Measurements from ENCODE around the gene CCL3. TPM values are rescaled to one million over a fixed set of nuclear protein-coding genes. Genes with fewer than 3 reads are reported as not detected.
"Not testable (repeated sequence)": the region's sequence is repeated elsewhere in the genome, so short reads cannot be mapped to it uniquely, and the experiment has no call there.

The CCL3 gene
- total RNA-seq, 1 donor from 2014 or later = not detected

DNA sequence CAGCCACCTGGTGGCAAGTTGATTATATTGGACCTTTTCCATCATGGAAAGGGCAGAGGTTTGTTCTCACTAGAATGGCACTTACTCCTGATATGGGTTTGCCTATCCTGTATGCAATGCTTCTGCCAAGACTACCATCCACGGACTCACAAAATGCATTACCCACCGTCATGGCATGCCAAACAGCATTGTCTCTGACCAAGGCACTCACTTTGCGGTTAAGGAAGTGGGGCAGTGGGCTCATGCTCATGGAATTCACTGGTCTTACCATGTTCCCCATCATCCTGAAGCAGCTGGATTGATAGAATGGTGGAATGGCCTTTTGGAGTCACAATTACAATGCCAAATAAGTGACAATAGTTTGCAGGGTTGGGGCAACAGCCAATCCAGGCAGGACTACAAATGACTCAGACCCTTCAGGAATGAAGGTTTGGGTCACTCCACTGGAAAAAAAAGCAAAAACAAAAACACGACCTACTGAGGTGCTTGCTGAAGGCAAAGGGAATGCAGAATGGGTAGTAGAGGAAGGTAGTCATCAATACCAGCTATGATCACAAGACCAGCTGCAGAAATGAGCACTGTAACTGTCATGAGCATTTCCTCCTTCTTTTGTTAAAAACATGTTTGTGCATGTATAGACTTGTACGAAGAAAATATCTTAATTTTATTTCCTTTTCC is 25.2 kb upstream of the CCL3 start:
- not testable (repeated sequence) for ATAC-seq

DNA sequence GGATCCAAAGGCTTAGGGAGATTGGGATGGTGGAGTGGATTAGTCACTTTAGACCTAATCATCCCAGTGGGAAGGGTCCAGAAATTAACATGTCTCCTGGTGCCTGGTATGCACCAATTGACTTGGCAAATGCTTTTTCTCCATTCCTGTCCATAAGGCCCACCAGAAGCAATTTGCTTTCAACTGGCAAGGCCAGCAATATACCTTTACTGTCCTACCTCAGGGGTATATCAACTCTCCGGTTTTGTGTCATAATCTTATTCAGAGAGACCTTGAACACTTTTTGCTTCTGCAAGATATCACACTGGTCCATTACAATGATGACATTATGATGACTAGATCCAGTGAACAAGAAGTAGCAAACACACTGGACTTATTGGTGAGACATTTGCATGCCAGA is 23.2 kb upstream of the CCL3 start:
- not testable (repeated sequence) for ATAC-seq

DNA sequence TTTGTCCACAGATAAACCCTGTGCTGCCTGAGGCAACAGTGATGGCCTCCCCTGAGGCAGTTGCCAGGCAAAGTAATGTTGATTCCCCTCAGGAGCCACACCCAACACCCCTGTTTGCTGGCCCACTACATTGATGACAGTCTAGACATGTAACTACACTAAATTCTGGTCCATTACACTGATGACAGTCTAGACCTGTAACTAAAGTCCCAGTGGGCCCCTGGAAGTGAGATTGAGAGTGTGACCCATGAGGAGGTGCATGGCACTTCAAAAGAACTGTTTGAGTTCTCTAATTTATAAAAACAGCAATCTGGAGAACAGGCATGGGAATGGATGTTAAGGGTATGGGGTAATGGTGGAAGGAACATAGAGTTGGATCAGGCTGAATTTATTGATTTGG is 22.6 kb upstream of the CCL3 start:
- ATAC-seq = no peak

GRCh38 chr17:36111068-36111490 is 21.1 kb upstream of the CCL3 start:
- ATAC-seq = no peak

DNA sequence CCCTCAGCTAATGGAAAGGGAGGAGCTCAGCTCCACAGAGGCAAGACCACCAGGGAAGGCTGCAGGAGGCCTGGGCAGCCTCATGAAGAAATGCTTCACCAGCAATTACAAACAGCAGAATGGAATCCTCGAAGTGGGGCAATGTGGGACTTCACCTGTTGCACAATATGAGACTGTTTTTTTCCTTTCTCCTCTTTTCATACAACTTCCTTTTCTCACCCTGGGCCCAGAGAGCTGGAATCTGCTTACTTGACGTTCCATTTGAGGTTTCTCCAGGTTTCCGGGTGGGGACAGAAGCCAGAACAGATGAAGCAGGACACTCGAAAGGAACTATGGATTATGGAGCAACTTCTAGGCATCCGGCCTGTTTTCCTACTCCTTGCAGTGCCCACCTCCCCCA is 18.3 kb upstream of the CCL3 start:
- ATAC-seq = not testable (repeated sequence)

DNA sequence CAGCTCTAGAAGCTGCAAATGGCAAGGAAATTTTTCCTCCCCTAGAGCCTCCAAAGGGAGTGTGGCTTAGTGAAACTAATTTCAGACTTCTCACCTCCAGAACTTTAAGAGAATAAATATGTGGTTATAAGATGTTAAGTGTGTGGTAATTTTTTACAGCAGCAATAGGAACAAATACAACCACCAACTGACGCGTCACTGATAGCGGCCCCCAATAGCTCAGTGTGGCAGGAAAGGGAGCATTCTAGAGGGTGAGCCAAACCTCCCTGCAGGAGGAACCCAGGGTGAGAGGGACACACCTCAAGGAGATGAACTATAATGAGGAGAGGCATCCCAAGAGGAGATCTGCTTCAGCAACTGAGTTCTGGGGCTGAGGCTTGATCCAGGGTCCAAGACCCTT is 17.7 kb upstream of the CCL3 start:
- no peak for ATAC-seq

DNA sequence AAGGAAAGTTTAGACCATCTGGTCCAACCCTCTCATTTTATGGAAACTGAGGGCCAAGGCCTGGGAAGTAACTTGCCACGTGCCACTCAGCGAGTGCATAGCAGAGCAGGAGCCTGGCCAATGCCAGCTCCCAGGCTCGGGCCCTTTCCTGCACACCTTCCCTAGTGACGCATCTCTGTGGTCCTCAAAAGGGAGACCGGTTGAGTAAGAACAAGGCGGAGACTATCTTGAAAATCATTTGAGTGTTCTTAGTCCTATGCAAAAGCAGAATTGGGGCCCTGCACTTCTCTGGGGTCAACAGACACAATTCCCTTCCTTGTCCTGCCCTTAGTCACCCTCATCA is 16.5 kb upstream of the CCL3 start:
- ATAC-seq = no peak

GRCh38 chr17:36105781-36106492 is 16.0 kb upstream of the CCL3 start:
- ATAC-seq = no peak

DNA sequence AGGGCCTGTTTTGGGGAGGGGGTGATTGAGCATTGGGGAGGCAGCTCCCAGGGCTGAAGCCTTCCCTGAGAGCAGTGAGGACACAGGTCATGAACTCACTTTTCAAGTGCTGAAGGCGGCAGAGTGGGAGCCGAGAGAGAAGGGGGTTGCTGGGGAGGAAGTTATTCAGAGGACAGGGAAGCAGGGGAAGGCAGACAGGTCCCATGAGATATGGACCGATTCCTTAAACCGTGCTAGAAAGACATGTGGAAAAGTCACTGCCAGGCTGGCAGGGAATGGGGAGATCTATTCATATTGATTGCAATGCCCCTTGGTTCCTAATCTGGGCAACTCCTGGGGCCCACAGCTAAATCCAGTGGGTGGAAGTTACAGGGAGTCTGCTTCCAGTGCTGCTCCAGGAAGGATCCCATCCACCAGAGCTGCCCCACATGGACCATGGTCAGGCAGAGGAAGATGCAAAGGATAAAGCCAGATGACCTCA is 14.8 kb upstream of the CCL3 start:
- no peak for ATAC-seq

- not testable (repeated sequence) for ATAC-seq
Observed at GRCh38 chr17:36104246-36104645, 14.3 kb upstream of the CCL3 start.

DNA sequence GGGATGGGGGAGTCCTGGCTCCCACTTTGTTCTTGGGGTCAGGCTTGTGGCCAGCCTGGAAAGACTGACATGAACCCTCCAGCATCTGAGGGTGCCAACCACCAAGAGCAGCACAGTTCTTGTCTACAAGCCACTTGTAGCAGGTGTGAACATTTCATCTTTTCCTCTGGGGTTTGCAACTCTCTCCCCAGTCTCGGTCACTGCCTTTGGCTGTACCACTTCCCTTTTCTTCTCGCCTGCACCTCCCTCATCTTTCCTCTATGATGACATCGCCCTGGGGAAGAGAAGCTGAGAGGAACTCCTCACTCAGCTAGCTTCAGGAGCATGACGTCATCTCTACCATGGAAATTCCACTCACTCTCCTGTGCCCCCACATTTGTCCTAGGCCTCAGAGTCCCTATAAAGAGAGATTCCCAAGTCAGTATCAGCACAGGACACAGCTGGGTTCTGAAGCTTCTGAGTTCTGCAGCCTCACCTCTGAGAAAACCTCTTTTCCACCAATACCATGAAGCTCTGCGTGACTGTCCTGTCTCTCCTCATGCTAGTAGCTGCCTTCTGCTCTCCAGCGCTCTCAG is 13.5 kb upstream of the CCL3 start, which contains the start of gene CCL4:
CCL4 (plus strand) TSS at position 427 of the 575 bp plus-strand sequence; CDS start at position 506, 79 bp downstream.
- peak; percentile 63 for ATAC-seq

DNA sequence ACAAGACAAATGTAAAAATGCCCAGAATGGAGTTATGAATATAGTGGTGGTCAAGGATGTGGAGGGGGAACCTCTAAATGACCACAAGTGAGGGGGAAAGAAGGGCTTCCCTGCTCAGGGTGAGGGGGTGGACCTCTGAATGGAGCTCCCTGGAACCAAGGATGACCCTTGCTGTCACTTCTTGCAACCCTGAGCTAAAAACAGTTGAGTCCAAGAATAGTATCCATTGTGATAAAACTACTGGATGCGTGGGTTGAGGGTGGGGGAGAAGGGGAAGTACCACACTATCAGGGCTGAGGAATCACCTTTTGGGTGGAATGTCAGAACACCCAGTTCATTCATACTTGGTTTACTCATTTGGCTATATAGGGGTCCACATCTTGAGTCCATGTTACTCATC is 9.1 kb upstream of the CCL3 start:
- not testable (repeated sequence) for ATAC-seq

- no peak for ATAC-seq
Observed at GRCh38 chr17:36095992-36096391, 6.0 kb upstream of the CCL3 start.

- no peak for ATAC-seq
Observed at GRCh38 chr17:36094746-36095145, 4.8 kb upstream of the CCL3 start.

- ATAC-seq = no peak
Observed at GRCh38 chr17:36094232-36094631, 4.3 kb upstream of the CCL3 start.

- ATAC-seq = not testable (repeated sequence)
Observed at GRCh38 chr17:36092715-36093114, 2.8 kb upstream of the CCL3 start.

DNA sequence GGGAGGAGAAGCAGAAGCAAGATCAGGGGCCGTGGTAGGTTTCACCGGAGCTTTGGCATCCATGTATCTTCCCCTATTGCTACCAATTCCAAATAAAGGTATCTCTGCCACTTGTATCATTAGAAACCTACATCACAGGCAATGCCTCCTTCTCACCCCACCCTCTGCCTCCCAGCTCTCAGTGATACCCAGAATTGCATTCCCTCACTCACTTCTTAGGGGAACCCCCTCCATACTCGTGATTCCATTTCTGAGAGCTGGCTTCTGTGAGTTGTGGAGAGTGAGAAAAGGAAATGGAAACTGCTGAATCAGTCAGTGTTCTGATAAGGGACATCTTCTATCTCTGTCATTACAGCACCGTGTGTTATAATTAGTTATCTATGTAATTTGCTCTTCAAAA is 2.3 kb upstream of the CCL3 start:
- no peak for ATAC-seq

DNA sequence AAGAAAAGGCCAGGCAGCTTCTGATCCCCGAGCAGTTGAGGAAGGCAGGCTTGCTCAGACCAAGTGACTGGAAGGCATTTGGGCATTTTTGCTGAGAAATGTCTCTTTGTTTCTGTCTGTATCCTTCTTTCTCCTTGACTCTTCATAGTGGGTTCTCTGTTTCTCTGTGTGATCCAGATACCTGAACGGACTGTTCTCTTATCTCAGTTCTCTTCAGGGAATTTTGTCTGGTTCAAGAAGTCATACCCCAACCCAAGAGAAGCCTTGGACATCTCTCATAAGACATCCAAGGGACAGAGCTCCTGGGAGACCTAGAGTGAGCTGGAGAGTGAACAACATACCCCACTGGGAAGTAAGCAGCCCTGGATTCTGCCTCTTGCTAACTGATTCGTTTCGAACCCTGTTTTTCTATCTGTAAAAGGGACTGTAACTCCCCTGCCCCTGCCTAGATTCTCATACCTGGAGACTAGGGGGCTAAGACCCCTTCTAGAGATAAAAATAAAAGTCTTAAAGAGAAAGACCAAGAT is 541 bp downstream of the CCL3 start:
- ATAC-seq = peak; percentile 23

DNA sequence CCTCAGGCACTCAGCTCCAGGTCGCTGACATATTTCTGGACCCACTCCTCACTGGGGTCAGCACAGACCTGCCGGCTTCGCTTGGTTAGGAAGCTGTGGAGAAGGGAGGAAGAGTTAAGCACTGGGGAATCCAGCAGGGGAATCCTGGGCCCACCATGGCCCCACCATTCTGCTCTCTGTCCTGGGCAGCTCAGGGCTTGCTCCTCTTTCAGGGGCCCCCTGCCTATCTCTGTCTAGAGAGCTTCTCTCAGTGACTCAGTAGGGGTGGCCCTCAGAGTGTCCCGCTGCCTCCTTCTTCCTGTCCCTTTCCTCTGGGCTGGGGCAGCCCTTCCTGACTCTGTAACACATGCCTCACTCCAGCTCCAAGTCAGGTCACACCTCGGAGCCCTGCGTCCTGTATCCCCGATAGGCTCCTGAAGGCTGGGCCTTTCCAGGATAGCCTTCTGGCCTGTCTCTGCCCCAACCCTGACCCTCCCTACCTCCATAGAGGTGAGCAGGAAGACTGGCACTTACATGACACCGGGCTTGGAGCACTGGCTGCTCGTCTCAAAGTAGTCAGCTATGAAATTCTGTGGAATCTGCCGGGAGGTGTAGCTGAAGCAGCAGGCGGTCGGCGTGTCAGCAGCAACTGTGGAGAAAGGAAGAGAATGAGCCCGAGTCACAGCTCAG is 1.1 kb downstream of the CCL3 start:
- no peak for ATAC-seq

GRCh38 chr17:36087897-36088572 is 1.9 kb downstream of the CCL3 start:
- ATAC-seq = not testable (repeated sequence)

DNA sequence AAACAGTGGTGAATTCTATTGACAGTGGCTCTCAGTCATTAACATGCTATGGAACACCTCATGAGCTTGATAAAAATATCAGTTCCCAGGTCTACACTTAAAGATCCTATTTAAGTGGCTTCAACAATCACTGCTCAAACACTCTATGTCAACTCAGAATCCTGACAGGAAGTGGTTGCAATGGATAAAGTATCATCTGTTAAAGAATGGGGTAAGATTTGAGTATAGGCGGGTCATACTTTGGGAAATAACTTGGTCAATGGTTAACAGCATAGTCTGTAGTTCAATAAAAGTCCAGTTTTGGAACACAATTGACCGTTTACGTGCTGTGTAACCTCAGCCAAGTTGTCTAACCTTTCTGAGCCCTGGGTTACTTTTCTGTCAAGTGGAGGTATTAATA is 2.5 kb downstream of the CCL3 start:
- not testable (repeated sequence) for ATAC-seq

DNA sequence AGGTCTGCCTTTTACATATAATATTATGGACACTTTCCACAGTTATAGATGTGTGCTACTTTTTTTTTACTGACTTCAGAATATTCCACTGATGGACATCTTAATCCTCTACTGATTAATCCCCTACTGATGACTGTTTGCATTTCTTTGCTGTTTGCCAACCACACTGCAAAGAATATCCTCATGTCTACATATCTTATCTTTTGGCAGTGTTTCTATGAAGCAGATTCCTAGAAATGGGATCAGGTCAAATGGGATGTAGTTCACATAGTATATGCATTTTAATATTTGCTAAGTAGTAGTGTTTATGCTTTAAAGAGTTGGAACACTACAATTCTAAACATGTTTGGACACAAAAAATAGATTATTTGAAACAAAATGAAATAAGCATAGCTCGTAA is 3.2 kb downstream of the CCL3 start:
- ATAC-seq = no peak
